GM23338 (cell line): ENCODE measurements around the gene IGFBPL1. TPM values are rescaled to one million over a fixed set of nuclear protein-coding genes. Genes with fewer than 3 reads are reported as not detected.

Experiments used
- ATAC-seq: fragments of 200-7000 bp; cut with Tn5 transposase; 3 replicates; pipeline ENCODE4 v1.9.1; 2020
- DNase-seq: peaks from one replicate; pipeline ENCODE4 v3.0.0-alpha.2; 2015; ENCODE audit warnings: low spot score
- H2AFZ ChIP-seq: fragments of 200-600 bp; sonication (generic); 2 replicates; pipeline ENCODE4 v1.8.0; 2016; ENCODE audit warnings: antibody characterized with exemption, mild to moderate bottlenecking, moderate library complexity
- H3F3A ChIP-seq: fragments of 200-600 bp; sonication (generic); replicated peaks from 2 replicates; pipeline ENCODE4 v1.8.0; 2017; ENCODE audit warnings: antibody characterized with exemption, mixed run types, low read depth
- H3K27ac ChIP-seq: fragments of 200-600 bp; sonication (generic); 2 replicates; pipeline ENCODE4 v1.6.1; 2016; ENCODE audit warnings: low read depth
- H3K27me3 ChIP-seq: fragments of 200-600 bp; sonication (generic); 2 replicates; pipeline ENCODE4 v1.8.0; 2016; ENCODE audit warnings: mild to moderate bottlenecking, mixed run types, moderate library complexity; ENCODE audit not compliant: insufficient read depth
- H3K36me3 ChIP-seq: fragments of 200-600 bp; sonication (generic); 2 replicates; pipeline ENCODE4 v1.8.0; 2016; ENCODE audit warnings: mild to moderate bottlenecking; ENCODE audit not compliant: insufficient read depth
- H3K4me1 ChIP-seq: fragments of 200-600 bp; sonication (generic); 2 replicates; pipeline ENCODE4 v1.8.0; 2016; ENCODE audit warnings: mild to moderate bottlenecking, moderate library complexity; ENCODE audit not compliant: insufficient read depth
- H3K4me2 ChIP-seq: fragments of 200-600 bp; sonication (generic); 2 replicates; pipeline ENCODE4 v1.7.1; 2017; ENCODE audit warnings: mixed run types
- H3K4me3 ChIP-seq: fragments of 200-600 bp; sonication (generic); 2 replicates; pipeline ENCODE4 v1.6.1; 2016; ENCODE audit warnings: mixed run types
- H3K79me2 ChIP-seq: fragments of 200-600 bp; sonication (generic); replicated peaks from 2 replicates; pipeline ENCODE4 v1.8.0; 2017; ENCODE audit warnings: mild to moderate bottlenecking; ENCODE audit not compliant: insufficient read depth
- H3K9me2 ChIP-seq: fragments of 200-600 bp; sonication (generic); 2 replicates; pipeline ENCODE4 v1.8.0; 2017; ENCODE audit not compliant: insufficient read depth
- H4K20me1 ChIP-seq: fragments of 200-600 bp; sonication (generic); replicated peaks from 2 replicates; pipeline ENCODE4 v1.8.0; 2017; ENCODE audit warnings: mild to moderate bottlenecking; ENCODE audit not compliant: insufficient read depth
- H3K27ac Mint-ChIP-seq: 2 replicates; pipeline ENCODE4 v1.8.0; 2020; ENCODE audit warnings: inconsistent platforms, mild to moderate bottlenecking, moderate library complexity, mixed read lengths
- H3K27me3 Mint-ChIP-seq: 3 replicates; pipeline ENCODE4 v1.8.0; 2022; ENCODE audit warnings: low read depth, mild to moderate bottlenecking, moderate library complexity, mixed read lengths, inconsistent platforms; ENCODE audit not compliant: insufficient read depth, poor library complexity
- H3K36me3 Mint-ChIP-seq: 3 replicates; pipeline ENCODE4 v1.8.0; 2021; ENCODE audit warnings: low read depth, mild to moderate bottlenecking, inconsistent platforms, moderate library complexity, mixed read lengths
- H3K4me1 Mint-ChIP-seq: 3 replicates; pipeline ENCODE4 v1.8.0; 2020; ENCODE audit warnings: mild to moderate bottlenecking, inconsistent platforms, mixed read lengths
- H3K4me3 Mint-ChIP-seq: 3 replicates; pipeline ENCODE4 v1.8.0; 2021; ENCODE audit warnings: moderate library complexity, mild to moderate bottlenecking, inconsistent platforms, mixed read lengths
- H3K9me3 Mint-ChIP-seq: 3 replicates; pipeline ENCODE4 v1.8.0; 2020; ENCODE audit warnings: moderate library complexity, mild to moderate bottlenecking, inconsistent platforms, mixed read lengths
- JUNB ChIP-seq: IDR thresholded peaks from one replicate; pipeline ENCODE4 v1.6.1; 2016; ENCODE audit warnings: antibody characterized with exemption; ENCODE audit not compliant: unreplicated experiment
- POLR2AphosphoS5 ChIP-seq: IDR thresholded peaks from 2 replicates; pipeline ENCODE4 v1.6.1; 2016; ENCODE audit warnings: antibody characterized with exemption, low read depth
- ZNF331 ChIP-seq: fragments of 250-450 bp; sonication (Bioruptor Pico); IDR thresholded peaks from 2 replicates; pipeline ENCODE4 v1.5.0; 2020; ENCODE audit warnings: low read depth, mild to moderate bottlenecking, moderate library complexity
- polyA plus RNA-seq: library from polyadenylated mRNA; unstranded; fragments of >200 nt; fragmentation: Nextera tagmentation; extraction: Ambion mirVana; gene quantifications from 2 replicates; pipeline ENCODE4 v1.2.1, GENCODE V29; 2016
- total RNA-seq: library from RNA; depleted of rRNA; stranded (reverse); fragments of >200 nt; shearing (Covaris generic); gene quantifications from 2 replicates; pipeline ENCODE4 v1.2.3, GENCODE V29; 2014
- TF ChIP-seq, protein P1 (sequence below): fragments of 250-450 bp; sonication (Bioruptor Pico); IDR thresholded peaks from 2 replicates; pipeline ENCODE4 v1.5.0; 2020; ENCODE audit warnings: mild to moderate bottlenecking, moderate library complexity
- TF ChIP-seq, protein P2 (sequence below), 2 experiments: fragments of 200-600 bp in 1 of 2; sonication (generic) in 1 of 2; conservative IDR thresholded peaks; 2 replicates each; pipeline versions ENCODE4 v1.5.1 to v1.6.1; 2016 to 2017; ENCODE audit warnings: antibody characterized with exemption in 2 of 2, low read depth in 2 of 2, mild to moderate bottlenecking in 2 of 2, moderate library complexity in 1 of 2

Gene IGFBPL1
- total and polyA plus RNA-seq, 2 experiments from 2014 or later, result 9.4 to 75.6 TPM

DNA sequence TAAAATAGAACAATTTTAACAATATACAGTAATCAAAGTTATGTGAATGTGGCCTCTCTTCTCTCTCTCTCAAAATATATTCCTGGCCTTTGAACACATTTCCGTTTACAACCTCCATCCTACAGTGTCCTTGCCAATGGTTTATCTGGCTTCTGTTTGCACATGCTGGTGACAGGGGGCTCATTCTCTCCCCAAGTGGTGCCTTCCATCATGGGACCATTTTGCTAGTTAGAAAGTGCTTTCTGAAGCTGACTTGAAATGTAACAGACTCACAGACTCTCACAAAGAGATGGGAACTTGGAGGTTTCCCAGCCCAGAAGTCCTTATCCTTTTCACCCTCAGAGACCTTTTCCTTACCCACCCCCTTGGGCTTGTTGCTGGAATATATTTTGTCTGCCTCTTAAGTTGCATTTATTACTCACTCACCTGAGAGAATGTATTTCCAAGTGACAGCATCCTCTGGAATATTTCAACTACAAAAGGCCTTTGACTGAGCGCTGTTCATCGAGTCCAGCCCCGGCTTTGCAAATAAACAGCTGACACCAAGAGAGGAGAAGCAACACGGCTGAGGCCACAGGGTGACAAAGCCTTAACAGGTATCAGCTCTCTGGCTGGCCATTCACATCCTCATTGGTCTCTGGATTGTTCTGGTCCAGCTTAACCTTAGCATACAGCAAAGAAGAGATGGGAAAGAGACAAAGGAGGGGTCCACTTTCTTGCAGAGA is 49.2 kb downstream of the IGFBPL1 start (continued):
- TF ChIP-seq, protein P1, sequence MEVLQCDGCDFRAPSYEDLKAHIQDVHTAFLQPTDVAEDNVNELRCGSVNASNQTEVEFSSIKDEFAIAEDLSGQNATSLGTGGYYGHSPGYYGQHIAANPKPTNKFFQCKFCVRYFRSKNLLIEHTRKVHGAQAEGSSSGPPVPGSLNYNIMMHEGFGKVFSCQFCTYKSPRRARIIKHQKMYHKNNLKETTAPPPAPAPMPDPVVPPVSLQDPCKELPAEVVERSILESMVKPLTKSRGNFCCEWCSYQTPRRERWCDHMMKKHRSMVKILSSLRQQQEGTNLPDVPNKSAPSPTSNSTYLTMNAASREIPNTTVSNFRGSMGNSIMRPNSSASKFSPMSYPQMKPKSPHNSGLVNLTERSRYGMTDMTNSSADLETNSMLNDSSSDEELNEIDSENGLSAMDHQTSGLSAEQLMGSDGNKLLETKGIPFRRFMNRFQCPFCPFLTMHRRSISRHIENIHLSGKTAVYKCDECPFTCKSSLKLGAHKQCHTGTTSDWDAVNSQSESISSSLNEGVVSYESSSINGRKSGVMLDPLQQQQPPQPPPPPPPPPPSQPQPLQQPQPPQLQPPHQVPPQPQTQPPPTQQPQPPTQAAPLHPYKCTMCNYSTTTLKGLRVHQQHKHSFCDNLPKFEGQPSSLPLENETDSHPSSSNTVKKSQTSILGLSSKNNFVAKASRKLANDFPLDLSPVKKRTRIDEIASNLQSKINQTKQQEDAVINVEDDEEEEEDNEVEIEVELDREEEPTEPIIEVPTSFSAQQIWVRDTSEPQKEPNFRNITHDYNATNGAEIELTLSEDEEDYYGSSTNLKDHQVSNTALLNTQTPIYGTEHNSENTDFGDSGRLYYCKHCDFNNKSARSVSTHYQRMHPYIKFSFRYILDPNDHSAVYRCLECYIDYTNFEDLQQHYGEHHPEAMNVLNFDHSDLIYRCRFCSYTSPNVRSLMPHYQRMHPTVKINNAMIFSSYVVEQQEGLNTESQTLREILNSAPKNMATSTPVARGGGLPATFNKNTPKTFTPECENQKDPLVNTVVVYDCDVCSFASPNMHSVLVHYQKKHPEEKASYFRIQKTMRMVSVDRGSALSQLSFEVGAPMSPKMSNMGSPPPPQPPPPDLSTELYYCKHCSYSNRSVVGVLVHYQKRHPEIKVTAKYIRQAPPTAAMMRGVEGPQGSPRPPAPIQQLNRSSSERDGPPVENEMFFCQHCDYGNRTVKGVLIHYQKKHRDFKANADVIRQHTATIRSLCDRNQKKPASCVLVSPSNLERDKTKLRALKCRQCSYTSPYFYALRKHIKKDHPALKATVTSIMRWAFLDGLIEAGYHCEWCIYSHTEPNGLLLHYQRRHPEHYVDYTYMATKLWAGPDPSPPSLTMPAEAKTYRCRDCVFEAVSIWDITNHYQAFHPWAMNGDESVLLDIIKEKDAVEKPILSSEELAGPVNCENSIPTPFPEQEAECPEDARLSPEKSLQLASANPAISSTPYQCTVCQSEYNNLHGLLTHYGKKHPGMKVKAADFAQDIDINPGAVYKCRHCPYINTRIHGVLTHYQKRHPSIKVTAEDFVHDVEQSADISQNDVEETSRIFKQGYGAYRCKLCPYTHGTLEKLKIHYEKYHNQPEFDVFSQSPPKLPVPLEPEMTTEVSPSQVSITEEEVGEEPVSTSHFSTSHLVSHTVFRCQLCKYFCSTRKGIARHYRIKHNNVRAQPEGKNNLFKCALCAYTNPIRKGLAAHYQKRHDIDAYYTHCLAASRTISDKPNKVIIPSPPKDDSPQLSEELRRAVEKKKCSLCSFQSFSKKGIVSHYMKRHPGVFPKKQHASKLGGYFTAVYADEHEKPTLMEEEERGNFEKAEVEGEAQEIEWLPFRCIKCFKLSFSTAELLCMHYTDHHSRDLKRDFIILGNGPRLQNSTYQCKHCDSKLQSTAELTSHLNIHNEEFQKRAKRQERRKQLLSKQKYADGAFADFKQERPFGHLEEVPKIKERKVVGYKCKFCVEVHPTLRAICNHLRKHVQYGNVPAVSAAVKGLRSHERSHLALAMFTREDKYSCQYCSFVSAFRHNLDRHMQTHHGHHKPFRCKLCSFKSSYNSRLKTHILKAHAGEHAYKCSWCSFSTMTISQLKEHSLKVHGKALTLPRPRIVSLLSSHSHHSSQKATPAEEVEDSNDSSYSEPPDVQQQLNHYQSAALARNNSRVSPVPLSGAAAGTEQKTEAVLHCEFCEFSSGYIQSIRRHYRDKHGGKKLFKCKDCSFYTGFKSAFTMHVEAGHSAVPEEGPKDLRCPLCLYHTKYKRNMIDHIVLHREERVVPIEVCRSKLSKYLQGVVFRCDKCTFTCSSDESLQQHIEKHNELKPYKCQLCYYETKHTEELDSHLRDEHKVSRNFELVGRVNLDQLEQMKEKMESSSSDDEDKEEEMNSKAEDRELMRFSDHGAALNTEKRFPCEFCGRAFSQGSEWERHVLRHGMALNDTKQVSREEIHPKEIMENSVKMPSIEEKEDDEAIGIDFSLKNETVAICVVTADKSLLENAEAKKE, result no peak
- no peak for TF ChIP-seq ZNF331
- TF ChIP-seq JUNB, result no peak
- TF ChIP-seq, protein P2, sequence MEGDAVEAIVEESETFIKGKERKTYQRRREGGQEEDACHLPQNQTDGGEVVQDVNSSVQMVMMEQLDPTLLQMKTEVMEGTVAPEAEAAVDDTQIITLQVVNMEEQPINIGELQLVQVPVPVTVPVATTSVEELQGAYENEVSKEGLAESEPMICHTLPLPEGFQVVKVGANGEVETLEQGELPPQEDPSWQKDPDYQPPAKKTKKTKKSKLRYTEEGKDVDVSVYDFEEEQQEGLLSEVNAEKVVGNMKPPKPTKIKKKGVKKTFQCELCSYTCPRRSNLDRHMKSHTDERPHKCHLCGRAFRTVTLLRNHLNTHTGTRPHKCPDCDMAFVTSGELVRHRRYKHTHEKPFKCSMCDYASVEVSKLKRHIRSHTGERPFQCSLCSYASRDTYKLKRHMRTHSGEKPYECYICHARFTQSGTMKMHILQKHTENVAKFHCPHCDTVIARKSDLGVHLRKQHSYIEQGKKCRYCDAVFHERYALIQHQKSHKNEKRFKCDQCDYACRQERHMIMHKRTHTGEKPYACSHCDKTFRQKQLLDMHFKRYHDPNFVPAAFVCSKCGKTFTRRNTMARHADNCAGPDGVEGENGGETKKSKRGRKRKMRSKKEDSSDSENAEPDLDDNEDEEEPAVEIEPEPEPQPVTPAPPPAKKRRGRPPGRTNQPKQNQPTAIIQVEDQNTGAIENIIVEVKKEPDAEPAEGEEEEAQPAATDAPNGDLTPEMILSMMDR (conservative IDR thresholded peaks at IDR 0.05; ENCODE audit: low read depth in 2 of 2), result no peak

DNA sequence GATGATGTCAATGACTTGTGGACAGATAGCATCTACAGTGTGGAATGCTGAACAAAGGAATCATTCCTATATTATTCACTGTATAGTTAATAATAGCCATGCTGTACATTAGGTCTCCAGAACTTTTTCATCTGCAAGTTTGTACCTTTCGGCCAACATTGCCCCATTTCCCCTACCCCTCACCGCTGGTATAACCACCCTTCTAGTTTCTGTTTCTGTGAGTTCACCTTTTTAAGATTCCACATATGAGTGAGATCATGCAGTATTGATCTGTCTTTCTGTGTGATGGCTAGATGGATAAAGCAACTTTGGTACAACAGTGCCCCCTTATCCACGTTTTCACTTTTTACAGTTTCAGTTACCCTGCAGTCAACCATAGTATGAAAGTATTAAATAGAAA is 50.6 kb downstream of the IGFBPL1 start:
- no peak overlapping the region for H2AFZ ChIP-seq
- Mint-ChIP-seq H3K9me3 (peaks cover 7% of the 10 kb centered on the region; the same call in 2 of the 3 replicates), H3K4me1 (no peaks in the 10 kb centered on the region), H3K4me3 (no peak overlapping the region), H3K27me3 (peaks cover 14% of the 10 kb centered on the region), H3K36me3 (no peaks in the 10 kb centered on the region), H3K27ac (no peak overlapping the region)
- ATAC-seq (no peak), DNase-seq (no peak)
- no peak overlapping the region for H3K4me2 ChIP-seq
- no peaks in the 10 kb centered on the region for H3K4me1 ChIP-seq
- H3K9me2 ChIP-seq, result no peaks in the 10 kb centered on the region
- H3K79me2 ChIP-seq, result no peaks in the 10 kb centered on the region
- H3K27me3 ChIP-seq, result no peaks in the 10 kb centered on the region
- no peaks in the 10 kb centered on the region for H3K36me3 ChIP-seq
- H3K4me3 ChIP-seq, result no peak overlapping the region
- no peaks in the 10 kb centered on the region for H4K20me1 ChIP-seq
- H3F3A ChIP-seq, result no peaks in the 10 kb centered on the region
- H3K27ac ChIP-seq, result no peak overlapping the region
- TF ChIP-seq, protein P1, result no peak
- no peak for TF ChIP-seq POLR2AphosphoS5
